ENCODE results near the gene C8A.

The C8A gene

GRCh38 chr1:56966698-56966999 lies 112.1 kb downstream of the C8A start:
- no peak for DNase-seq (ENCODE audit: low read depth)

- no peak for DNase-seq (ENCODE audit: low read depth)
These were observed 112.8 kb downstream of the C8A start for GRCh38 chr1:56967355-56967754.

Measured in ELR (cell line).